Measurements from ENCODE around the gene PLEKHH3.
A peak's percentile ranks its signal among the peaks of the same experiment; 100 is the strongest.

The PLEKHH3 gene, protein sequence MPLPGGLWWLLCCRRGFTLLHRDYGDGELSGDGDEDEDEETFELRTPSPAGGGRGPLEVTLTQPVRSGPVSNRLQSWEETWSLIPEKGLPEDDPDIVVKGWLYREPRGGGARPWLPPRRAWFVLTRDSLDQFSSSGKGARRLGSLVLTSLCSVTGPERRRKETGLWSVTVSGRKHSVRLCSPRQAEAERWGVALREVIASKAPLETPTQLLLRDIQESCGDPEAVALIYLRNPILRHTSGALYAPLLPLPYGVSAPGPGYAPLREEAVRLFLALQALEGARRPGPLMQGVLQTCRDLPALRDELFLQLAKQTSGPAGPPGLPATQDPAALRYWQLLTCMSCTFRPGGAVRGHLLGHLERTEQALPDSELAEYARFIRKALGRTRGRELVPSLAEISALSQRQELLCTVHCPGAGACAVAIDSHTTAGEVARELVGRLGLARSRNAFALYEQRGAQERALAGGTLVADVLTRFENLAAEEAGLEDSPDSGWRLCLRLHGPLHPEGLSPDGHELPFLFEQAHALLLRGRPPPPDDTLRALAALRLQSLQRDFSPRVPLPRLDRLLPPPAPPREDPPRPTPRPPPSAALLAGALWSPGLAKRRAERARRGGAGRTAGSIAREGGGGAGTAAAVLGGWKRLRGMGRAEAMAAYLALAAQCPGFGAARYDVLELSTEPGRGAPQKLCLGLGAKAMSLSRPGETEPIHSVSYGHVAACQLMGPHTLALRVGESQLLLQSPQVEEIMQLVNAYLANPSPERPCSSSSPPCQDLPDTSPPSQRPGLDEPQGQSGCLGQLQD

DNA sequence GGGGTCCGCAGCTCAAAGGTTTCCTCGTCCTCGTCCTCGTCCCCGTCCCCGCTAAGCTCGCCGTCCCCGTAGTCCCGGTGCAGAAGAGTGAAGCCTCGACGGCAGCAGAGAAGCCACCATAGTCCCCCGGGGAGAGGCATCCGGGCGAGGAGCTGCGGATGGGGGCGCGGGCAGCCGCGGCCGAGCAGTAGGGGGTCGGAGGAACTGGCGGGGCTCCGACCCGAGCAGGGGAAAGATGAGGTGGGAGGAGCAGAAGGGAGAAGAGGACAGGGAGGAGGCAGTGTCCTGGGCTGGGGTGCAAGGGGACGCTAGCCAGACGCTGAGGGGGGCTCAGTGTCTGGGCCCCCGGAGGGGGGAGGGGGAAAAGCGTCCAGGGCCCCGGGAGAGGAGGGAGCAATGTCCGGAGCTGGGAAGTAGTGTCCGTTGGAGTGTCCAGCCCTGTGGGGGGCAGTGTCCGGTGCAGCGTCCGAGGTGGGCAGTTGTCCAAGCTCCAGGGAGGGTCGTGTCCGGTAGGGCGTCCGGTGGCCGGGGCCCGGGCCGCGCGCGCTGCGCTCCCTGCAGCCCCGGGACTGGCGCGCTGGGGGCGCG lies at the start of gene PLEKHH3:
PLEKHH3 (minus strand) TSS at position 571 of the 588 bp plus-strand sequence; CDS start at position 140, 431 bp downstream.
- H3K36me3 Mint-ChIP-seq (ENCODE audit: low read depth) = no peaks in the 10 kb centered on the region
- peak within 1 kb of the TSS; percentile 89 for H3K27ac Mint-ChIP-seq
- H3K9me3 Mint-ChIP-seq = no peaks in the 10 kb centered on the region
- peak within 1 kb of the TSS; percentile 84 for H3K4me3 Mint-ChIP-seq
- no peak for DNase-seq (ENCODE audit: low spot score)
- peaks cover 44% of the 10 kb centered on the region for H3K27me3 Mint-ChIP-seq (ENCODE audit: low read depth)
- peaks cover 36% of the 10 kb centered on the region for H3K4me1 Mint-ChIP-seq (ENCODE audit: low read depth)

DNA sequence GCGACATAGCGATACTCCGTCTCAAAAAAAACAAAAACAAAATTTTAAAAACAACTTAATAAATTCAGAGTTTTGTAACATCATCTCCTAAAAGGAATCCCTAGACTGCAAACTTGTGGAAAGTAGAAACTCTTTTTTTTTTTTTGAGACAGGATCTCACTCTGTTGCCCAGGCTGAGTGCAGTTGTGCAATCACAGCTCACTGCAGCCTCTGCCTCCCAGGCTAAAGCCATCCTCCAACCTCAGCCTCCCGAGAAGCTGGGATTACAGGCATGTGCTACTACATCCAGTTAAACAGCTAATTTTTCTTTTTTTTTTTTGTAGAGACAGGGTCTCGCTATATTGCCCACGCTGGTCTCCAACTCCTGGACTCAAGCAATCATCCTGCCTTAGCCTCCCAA lies 48.3 kb upstream of the PLEKHH3 start:
- H3K4me1 Mint-ChIP-seq (ENCODE audit: low read depth) = no peaks in the 10 kb centered on the region
- no peak overlapping the region for H3K4me3 Mint-ChIP-seq
- H3K36me3 Mint-ChIP-seq (ENCODE audit: low read depth) = peaks cover 28% of the 10 kb centered on the region
- no peaks in the 10 kb centered on the region for H3K9me3 Mint-ChIP-seq
- DNase-seq (ENCODE audit: low spot score) = no peak
- no peak overlapping the region for H3K27ac Mint-ChIP-seq
- H3K27me3 Mint-ChIP-seq (ENCODE audit: low read depth) = no peaks in the 10 kb centered on the region

DNA sequence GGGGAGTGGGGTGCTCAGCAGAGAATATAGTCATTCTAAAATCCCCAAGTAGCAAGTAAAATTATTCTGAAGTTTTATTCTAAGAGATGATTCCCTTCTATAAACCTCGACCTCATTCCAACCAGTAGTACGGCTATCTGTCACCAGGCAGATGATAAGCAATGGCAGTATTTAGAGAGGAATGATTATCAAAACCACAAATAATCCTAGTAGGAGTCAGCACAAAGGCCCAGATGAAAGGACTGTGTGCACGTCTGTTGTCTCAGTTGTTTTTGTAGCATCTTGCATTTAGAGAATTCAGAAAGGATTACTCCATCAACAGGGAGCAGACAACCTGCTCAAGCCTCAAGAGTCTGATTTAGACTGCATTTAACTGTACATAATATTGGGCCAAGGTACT lies 46.8 kb upstream of the PLEKHH3 start:
- Mint-ChIP-seq H3K4me1 (ENCODE audit: low read depth) (no peaks in the 10 kb centered on the region), H3K4me3 (no peak overlapping the region), H3K9me3 (no peaks in the 10 kb centered on the region), H3K27me3 (ENCODE audit: low read depth) (no peaks in the 10 kb centered on the region), H3K36me3 (ENCODE audit: low read depth) (peaks cover 30% of the 10 kb centered on the region), H3K27ac (no peak overlapping the region)
- no peak for DNase-seq (ENCODE audit: low spot score)

DNA sequence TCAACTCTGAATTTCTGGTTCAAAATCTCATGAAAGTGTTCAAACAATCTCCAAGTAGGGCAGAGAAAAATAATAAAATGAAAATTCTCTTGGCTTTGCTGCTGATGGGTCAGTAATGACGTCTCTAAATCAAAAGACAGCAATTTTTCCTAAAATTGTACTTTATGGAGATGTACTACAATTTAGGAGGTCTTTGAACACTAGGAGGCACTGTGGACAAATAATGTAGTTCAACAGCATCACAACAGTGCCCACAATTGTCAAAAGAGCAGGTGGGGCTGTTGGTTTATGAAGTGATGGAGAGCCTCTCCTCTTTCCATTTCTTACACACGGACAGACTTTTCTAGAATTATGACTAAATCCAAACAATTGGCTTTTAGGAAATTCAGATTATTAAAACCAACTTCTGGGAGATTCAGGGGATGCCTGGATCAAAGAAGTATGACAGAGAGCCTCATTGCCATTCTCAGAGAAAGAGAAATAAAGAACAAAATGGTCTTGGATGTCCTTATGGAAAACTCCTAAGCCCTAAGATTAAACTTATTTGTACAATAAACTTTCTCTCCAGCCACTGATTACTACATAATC lies 44.3 kb upstream of the PLEKHH3 start:
- Mint-ChIP-seq H3K27me3 (ENCODE audit: low read depth) (no peaks in the 10 kb centered on the region), H3K4me3 (no peak overlapping the region), H3K9me3 (no peaks in the 10 kb centered on the region), H3K4me1 (ENCODE audit: low read depth) (no peaks in the 10 kb centered on the region), H3K27ac (no peak overlapping the region), H3K36me3 (ENCODE audit: low read depth) (peaks cover 46% of the 10 kb centered on the region)
- DNase-seq (ENCODE audit: low spot score) = no peak

DNA sequence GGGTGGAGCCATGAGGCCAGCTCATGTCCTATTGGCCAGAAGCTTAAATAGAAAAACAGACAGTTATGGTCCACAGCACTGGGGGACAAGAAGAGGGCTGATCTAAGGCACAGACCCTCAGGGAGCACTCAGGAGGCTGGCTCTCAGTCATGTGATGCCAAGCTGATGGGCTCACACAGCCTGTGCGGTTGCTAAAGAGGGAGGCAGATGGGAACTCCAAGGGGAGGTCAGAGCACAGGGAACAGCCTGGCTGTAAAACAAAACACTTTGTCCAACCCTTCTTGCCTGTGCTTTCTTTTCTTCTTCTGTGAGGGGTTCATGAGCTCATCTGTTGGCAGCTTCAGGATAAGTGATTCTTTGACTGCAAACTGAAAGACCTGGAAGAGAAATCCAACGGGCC lies 32.8 kb upstream of the PLEKHH3 start:
- H3K27me3 Mint-ChIP-seq (ENCODE audit: low read depth) = no peaks in the 10 kb centered on the region
- H3K36me3 Mint-ChIP-seq (ENCODE audit: low read depth) = peaks cover 62% of the 10 kb centered on the region
- H3K4me3 Mint-ChIP-seq = no peak overlapping the region
- no peak for DNase-seq (ENCODE audit: low spot score)
- no peak overlapping the region for H3K27ac Mint-ChIP-seq
- peaks cover 14% of the 10 kb centered on the region for H3K4me1 Mint-ChIP-seq (ENCODE audit: low read depth)
- H3K9me3 Mint-ChIP-seq = no peaks in the 10 kb centered on the region

DNA sequence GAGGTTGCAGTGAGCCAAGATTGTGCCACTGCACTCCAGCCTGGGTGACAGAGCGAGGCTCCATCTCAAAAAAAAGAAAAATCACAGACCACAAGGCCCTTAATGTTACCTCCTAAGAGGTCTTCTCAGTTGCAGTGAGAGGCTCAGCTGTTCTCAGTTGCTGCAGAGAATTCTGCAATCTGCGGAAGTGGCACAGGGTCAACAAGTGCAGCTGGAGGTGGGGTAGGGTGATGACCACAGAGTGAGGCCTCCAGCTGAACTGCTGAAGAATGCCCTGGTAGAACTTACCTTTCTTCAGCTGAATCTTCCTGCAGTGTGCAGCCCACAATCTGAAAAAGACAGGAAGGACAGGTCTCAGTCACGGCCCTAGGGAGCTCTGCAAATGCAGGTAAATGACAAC lies 31.8 kb upstream of the PLEKHH3 start:
- H3K36me3 Mint-ChIP-seq (ENCODE audit: low read depth) = peaks cover 61% of the 10 kb centered on the region
- H3K4me1 Mint-ChIP-seq (ENCODE audit: low read depth) = peaks cover 14% of the 10 kb centered on the region
- H3K4me3 Mint-ChIP-seq = no peak overlapping the region
- no peak overlapping the region for H3K27ac Mint-ChIP-seq
- DNase-seq (ENCODE audit: low spot score) = no peak
- no peaks in the 10 kb centered on the region for H3K9me3 Mint-ChIP-seq
- no peaks in the 10 kb centered on the region for H3K27me3 Mint-ChIP-seq (ENCODE audit: low read depth)

DNA sequence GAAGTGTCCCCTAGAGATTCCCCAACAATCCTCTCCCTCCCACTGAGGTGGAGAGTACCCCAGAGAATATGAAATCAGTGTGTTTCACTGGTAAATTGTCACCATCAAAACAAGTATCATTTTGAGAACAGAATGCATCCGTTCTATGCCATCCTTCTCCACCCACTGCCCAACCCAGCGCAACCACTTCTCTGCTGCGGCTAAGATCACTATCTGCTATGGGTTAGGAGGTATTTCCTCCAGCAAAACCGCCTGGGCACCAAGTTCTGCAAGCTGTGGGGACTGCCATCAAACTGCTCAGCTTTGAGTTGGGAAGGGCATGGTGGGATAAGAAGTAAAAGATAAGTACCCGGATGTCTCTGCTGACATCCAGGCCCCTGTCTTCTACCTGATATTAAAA lies 29.9 kb upstream of the PLEKHH3 start:
- peaks cover 65% of the 10 kb centered on the region for H3K36me3 Mint-ChIP-seq (ENCODE audit: low read depth)
- peaks cover 14% of the 10 kb centered on the region for H3K4me1 Mint-ChIP-seq (ENCODE audit: low read depth)
- no peak overlapping the region for H3K27ac Mint-ChIP-seq
- peak; percentile 49 for DNase-seq (ENCODE audit: low spot score)
- no peaks in the 10 kb centered on the region for H3K27me3 Mint-ChIP-seq (ENCODE audit: low read depth)
- H3K9me3 Mint-ChIP-seq = no peaks in the 10 kb centered on the region
- no peak overlapping the region for H3K4me3 Mint-ChIP-seq

DNA sequence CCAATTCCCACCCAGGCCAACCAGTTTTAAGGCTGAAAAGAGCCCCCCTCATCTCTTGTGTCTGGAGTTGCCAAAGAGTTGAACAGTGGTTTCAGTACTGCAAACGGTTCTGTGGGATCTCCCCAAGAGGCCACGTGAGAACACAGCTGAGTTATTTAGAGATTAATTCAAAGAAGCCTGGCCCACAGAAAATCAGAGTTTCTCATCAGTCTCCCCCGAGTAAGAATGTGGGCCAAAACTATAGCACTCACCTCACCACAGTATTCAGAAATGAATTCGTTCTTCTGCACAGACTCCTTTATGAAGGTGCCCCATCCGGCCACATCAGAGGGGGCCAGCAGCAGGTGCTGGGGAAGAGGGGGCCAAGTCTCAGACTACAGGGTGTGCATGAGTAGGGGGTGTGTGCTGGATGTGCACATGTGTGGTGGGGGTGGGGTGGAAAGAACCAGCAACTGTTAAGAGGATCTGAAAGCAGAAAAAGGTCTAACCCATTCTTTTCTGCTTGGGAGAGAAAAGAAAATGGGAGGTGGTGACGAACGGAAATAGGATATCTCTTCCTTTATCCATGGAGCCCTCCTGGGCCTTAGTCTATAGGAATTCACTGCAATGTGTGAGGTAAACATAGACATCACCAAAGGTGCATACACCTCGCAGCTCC lies 28.2 kb upstream of the PLEKHH3 start:
- Mint-ChIP-seq H3K36me3 (ENCODE audit: low read depth) (peaks cover 64% of the 10 kb centered on the region), H3K4me1 (ENCODE audit: low read depth) (peaks cover 14% of the 10 kb centered on the region), H3K9me3 (no peaks in the 10 kb centered on the region), H3K27me3 (ENCODE audit: low read depth) (no peaks in the 10 kb centered on the region), H3K4me3 (no peak overlapping the region), H3K27ac (no peak overlapping the region)
- DNase-seq (ENCODE audit: low spot score) = peak; percentile 48

DNA sequence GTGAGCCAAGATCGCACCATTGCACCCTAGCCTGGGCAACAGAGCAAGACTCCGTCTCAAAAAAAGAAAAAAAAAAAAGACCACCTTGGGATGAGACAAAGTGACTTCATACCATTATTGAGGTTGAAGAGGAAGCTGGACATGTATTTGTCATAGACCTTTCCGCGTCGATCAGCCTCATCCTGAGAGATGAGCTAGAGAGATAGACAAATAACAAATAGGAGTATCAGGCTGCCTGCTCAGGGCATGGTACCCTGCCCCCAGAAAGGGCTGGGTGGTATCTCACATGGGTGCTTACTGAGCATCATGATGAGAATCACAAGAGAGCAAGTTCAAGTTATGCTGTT lies 27.7 kb upstream of the PLEKHH3 start:
- Mint-ChIP-seq H3K36me3 (ENCODE audit: low read depth) (peaks cover 61% of the 10 kb centered on the region), H3K27me3 (ENCODE audit: low read depth) (no peaks in the 10 kb centered on the region), H3K27ac (no peak overlapping the region), H3K4me1 (ENCODE audit: low read depth) (peaks cover 14% of the 10 kb centered on the region), H3K9me3 (no peaks in the 10 kb centered on the region), H3K4me3 (no peak overlapping the region)
- no peak for DNase-seq (ENCODE audit: low spot score)

DNA sequence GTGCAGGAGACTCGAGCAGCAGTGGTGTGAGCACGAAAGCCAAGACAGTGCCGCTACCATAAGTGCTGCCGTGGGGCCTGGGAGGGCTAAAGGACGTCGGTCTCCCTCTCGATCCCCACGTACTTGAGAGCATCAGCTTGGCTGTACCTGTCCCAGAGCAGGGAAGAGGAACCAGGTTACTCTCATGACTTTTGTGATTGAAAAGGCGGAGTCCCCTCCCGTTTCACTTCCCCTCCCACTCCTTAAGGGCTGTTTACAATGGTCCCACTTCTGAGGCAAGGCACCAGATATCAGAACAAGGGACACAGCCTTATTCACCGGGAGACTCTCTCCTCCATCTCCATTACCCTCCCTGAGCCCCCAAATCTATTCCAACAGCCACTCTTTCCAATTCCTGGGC lies 25.7 kb upstream of the PLEKHH3 start:
- peaks cover 45% of the 10 kb centered on the region for H3K36me3 Mint-ChIP-seq (ENCODE audit: low read depth)
- no peak for DNase-seq (ENCODE audit: low spot score)
- H3K4me3 Mint-ChIP-seq = no peak overlapping the region
- no peak overlapping the region for H3K27ac Mint-ChIP-seq
- no peaks in the 10 kb centered on the region for H3K9me3 Mint-ChIP-seq
- H3K4me1 Mint-ChIP-seq (ENCODE audit: low read depth) = peaks cover 14% of the 10 kb centered on the region
- no peaks in the 10 kb centered on the region for H3K27me3 Mint-ChIP-seq (ENCODE audit: low read depth)

DNA sequence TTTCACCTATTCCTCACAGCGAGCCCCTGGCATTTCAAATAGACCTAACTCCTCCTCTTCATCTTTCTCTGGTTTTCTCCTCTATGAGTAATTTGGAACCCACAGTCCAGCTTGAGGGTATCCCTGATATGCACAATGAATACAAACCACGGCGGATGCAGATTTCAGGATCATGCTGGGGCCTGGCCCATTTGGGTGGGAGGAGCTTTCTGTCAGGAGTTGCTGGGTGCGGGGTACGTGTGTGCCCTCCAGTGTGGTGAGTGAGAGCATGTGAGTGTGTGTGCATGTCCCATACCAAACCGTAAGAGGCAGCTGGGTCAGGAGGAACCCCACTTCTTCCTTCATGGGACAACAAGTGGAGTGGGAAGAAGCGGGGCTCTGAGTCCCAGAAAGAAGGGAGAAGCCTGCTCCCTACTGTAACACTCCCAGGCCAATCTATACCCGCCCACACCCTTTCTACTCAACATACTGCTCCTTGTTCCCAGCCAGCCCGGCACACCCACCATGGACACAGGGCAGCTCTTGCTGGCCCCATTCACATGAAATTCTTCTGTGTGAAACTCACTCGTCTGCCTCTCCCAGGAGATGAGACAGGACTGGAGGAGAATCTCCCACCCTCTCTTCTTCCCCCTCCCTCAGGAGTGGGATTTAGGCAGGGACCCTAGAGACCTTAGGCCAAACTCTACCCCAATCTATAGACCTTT lies 23.9 kb upstream of the PLEKHH3 start:
- H3K4me1 Mint-ChIP-seq (ENCODE audit: low read depth) = peaks cover 5% of the 10 kb centered on the region
- H3K27ac Mint-ChIP-seq = no peak overlapping the region

DNA sequence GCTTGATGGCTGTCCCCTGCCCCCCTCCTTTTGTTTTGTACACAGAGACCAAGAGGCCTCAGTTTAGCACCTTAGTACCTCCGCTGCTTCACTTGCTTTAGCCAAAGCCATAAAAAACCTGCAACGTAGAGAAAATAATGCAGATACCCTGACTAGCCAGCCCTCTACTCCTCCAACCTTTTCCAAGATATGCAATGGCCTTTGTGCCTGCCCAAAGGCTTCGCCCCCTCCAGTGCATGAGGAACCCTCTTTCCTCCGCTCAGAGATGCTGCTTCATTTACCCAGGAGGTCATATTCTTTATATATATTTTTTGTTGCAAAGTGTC lies 22.6 kb upstream of the PLEKHH3 start:
- Mint-ChIP-seq H3K27ac (no peak overlapping the region), H3K27me3 (ENCODE audit: low read depth) (no peaks in the 10 kb centered on the region), H3K4me3 (no peak overlapping the region), H3K4me1 (ENCODE audit: low read depth) (no peaks in the 10 kb centered on the region), H3K9me3 (no peaks in the 10 kb centered on the region), H3K36me3 (ENCODE audit: low read depth) (peaks cover 29% of the 10 kb centered on the region)
- DNase-seq (ENCODE audit: low spot score) = no peak

More for the DNA sequence above, 23.9 kb upstream of the PLEKHH3 start:
- Mint-ChIP-seq H3K36me3 (ENCODE audit: low read depth) (peaks cover 38% of the 10 kb centered on the region), H3K27me3 (ENCODE audit: low read depth) (no peaks in the 10 kb centered on the region), H3K9me3 (no peaks in the 10 kb centered on the region), H3K4me3 (no peak overlapping the region)
- no peak for DNase-seq (ENCODE audit: low spot score)

DNA sequence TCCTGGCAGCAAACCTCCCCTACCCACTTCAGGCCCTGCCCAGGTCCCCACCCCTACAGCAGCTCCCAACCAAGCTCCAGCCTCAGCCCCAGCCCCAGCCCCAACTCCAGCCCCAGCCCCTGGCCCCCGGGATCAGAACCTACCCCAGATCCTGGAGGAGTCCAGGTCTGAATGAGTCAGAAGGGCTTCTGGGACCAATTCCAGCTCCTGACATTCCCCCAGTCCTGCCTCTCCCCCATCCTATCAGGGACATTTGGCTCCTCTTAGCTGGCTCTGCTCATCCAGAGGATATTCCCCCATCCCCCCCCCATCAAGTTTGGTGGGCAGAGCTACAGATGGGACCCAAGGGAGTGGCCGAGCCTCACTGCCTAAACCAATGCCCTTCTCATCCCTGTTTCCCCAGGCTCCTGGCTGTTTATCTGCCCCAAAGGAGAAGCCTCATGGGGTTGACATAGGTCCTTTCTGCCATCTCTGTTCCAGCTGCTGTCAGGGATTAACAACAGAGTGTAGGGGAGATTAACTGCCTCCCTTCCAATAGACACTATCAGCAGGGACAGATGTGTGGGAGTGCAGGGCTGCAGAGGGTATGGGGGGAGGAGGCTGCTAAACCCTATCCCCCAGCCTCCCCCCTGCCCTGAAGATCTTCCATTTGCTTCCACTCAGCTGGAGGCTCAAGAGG lies 22.1 kb upstream of the PLEKHH3 start:
- no peaks in the 10 kb centered on the region for H3K9me3 Mint-ChIP-seq
- no peaks in the 10 kb centered on the region for H3K27me3 Mint-ChIP-seq (ENCODE audit: low read depth)
- no peak for DNase-seq (ENCODE audit: low spot score)
- H3K36me3 Mint-ChIP-seq (ENCODE audit: low read depth) = peaks cover 26% of the 10 kb centered on the region
- H3K27ac Mint-ChIP-seq = no peak overlapping the region
- no peaks in the 10 kb centered on the region for H3K4me1 Mint-ChIP-seq (ENCODE audit: low read depth)
- no peak overlapping the region for H3K4me3 Mint-ChIP-seq
